Sigmoid colon (tissue), 7 donors: ENCODE results near the gene APPBP2. TPM values are rescaled to one million over a fixed set of nuclear protein-coding genes. Genes with fewer than 3 reads are reported as not detected.
"Not testable (repeated sequence)": the region's sequence is repeated elsewhere in the genome, so short reads cannot be mapped to it uniquely, and the experiment has no call there.

Experiments used
- DNase-seq: peaks from one replicate; pipeline ENCODE4 v3.0.0-alpha.2; 2019
- H3K27ac ChIP-seq, 4 donors: fragments of 200-600 bp; sonication (generic); one replicate each; pipeline ENCODE4 v1.5.1; 2016 to 2019; ENCODE audit warnings: mild to moderate bottlenecking in 1 of 4
- H3K27me3 ChIP-seq, 3 donors: fragments of 200-600 bp; sonication (generic); one replicate each; pipeline ENCODE4 v1.5.1; 2019; ENCODE audit warnings: mild to moderate bottlenecking in 1 of 3
- H3K36me3 ChIP-seq, 4 donors: fragments of 200-600 bp; sonication (generic); one replicate each; pipeline ENCODE4 v1.5.1; 2016 to 2019
- H3K4me1 ChIP-seq, 4 donors: fragments of 200-600 bp; sonication (generic); one replicate each; pipeline ENCODE4 v1.5.1; 2017 to 2019
- H3K4me3 ChIP-seq, 4 donors: fragments of 200-600 bp; sonication (generic); one replicate each; pipeline ENCODE4 v1.5.1; 2017 to 2019; ENCODE audit warnings: mild to moderate bottlenecking in 2 of 4, moderate library complexity in 1 of 4
- H3K9me3 ChIP-seq, 4 donors: fragments of 200-600 bp in 3 of 4; sonication (generic) in 3 of 4; one replicate each; pipeline versions ENCODE4 v1.5.1 to v1.6.1; 2013 to 2019
- EP300 ChIP-seq, 4 donors: sonication (generic); formaldehyde crosslinking; IDR thresholded peaks; one replicate each; pipeline ENCODE4 v1.6.1; 2017; ENCODE audit warnings: antibody characterized with exemption in 4 of 4
- POLR2A ChIP-seq, 2 donors: fragments of 450-650 bp; IDR thresholded peaks; one replicate each; pipeline ENCODE4 v1.6.1; 2016; ENCODE audit warnings: antibody characterized with exemption in 2 of 2, mild to moderate bottlenecking in 2 of 2, moderate library complexity in 2 of 2
- POLR2AphosphoS5 ChIP-seq, 4 donors: sonication (generic); formaldehyde crosslinking; IDR thresholded peaks; one replicate each; pipeline ENCODE4 v1.6.1; 2017; ENCODE audit warnings: antibody characterized with exemption in 4 of 4
- WGBS, 2 donors: extraction: QIAGEN DNeasy Blood & Tissue Kit; methylation state at CpG; one replicate each; pipeline ENCODE4 v1.1.7; 2013; 5-methylcytosine and 5-hydroxymethylcytosine counted together
- intact Hi-C: fragments of 100-400 bp; cut with DNase I; formaldehyde crosslinking; loops from one replicate; pipeline ENCODE4 v1.15.1; 2023
- polyA plus RNA-seq, 3 donors: library from polyadenylated mRNA; stranded (reverse); fragments of 200-250 nt; gene quantifications; one replicate each; pipeline ENCODE4 v1.2.3, GENCODE V29; 2013
- total RNA-seq, 4 donors: library from RNA; depleted of rRNA; stranded (reverse); fragments of >200 nt; gene quantifications; one replicate each; pipeline ENCODE4 v1.1.0, GENCODE V29; 2016
- TF ChIP-seq, protein P1 (sequence below), 4 experiments: fragments of 450-650 bp in 3 of 4; fragments of 200-600 bp in 1 of 4; IDR thresholded peaks; one replicate each; pipeline ENCODE4 v1.5.1; 2016 to 2019; ENCODE audit warnings: antibody characterized with exemption in 4 of 4, mild to moderate bottlenecking in 3 of 4, moderate library complexity in 2 of 4
- donor health status: healthy with polysubstance abuse.
- donor health status: Bipolar disorder and iron deficiency.
- donor health status: healthy.

The APPBP2 gene
- total and polyA plus RNA-seq, 7 donors = 7.9 to 36.0 (median 26.2) TPM

DNA sequence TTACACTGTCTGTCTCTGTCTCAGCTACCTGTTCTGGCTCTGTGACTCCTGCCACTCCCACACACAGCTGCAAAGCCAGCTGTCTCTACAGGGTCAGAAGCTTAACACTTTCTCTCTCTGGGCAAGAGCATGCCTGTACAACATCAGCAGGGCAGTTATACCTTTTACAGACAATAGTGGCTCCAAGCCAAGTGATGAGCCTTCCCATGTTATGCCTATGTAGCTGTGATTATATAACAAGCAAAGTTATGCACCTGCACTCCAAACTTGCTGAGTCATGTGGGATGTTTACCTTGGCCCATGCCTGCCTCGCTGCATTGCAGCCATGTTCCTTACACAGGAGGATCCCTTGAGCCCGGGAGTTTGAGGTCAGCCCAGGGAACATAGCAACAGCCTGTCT lies 31.8 kb upstream of the APPBP2 start:
- Histone ChIP-seq H3K9me3 (peaks cover 0 to 3% (median 0%) of the 10 kb centered on the region in 4 donors), H3K4me1 (no peaks in the 10 kb centered on the region), H3K4me3 (no peak overlapping the region), H3K36me3 (no peaks in the 10 kb centered on the region), H3K27me3 (no peaks in the 10 kb centered on the region), H3K27ac (no peak overlapping the region)
- no peak for DNase-seq
- intact Hi-C loops = no loop called here
- 84 to 88% methylated on average over 2 of the region's 2 CpGs for WGBS, 2 donors
- TF ChIP-seq POLR2A (IDR thresholded peaks at IDR 0.05) (no peak), EP300 (IDR thresholded peaks at IDR 0.05) (no peak), POLR2AphosphoS5 (IDR thresholded peaks at IDR 0.05) (no peak)
- TF ChIP-seq, protein P1, sequence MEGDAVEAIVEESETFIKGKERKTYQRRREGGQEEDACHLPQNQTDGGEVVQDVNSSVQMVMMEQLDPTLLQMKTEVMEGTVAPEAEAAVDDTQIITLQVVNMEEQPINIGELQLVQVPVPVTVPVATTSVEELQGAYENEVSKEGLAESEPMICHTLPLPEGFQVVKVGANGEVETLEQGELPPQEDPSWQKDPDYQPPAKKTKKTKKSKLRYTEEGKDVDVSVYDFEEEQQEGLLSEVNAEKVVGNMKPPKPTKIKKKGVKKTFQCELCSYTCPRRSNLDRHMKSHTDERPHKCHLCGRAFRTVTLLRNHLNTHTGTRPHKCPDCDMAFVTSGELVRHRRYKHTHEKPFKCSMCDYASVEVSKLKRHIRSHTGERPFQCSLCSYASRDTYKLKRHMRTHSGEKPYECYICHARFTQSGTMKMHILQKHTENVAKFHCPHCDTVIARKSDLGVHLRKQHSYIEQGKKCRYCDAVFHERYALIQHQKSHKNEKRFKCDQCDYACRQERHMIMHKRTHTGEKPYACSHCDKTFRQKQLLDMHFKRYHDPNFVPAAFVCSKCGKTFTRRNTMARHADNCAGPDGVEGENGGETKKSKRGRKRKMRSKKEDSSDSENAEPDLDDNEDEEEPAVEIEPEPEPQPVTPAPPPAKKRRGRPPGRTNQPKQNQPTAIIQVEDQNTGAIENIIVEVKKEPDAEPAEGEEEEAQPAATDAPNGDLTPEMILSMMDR (IDR thresholded peaks at IDR 0.05) = no peak

DNA sequence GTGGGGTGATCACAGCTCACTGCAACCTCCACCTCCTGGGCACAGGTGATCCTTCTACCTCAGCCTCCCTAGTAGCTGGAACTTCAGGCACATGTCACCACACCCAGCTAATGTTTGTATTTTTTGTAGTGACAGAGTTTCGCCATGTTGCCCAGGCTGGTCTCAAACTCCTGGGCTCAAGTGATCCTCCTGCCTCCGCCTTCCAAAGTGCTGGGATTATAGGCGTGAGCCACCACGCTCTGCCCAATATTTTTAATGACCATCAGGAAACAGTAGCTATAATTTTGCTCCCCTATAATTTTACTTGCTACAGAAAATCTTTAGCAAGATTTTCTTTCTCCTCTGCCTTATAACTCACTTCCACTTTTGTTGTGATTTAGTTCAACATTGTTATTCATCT lies 29.7 kb upstream of the APPBP2 start:
- TF ChIP-seq, protein P1 (IDR thresholded peaks at IDR 0.05) = no peak
- no peak for TF ChIP-seq POLR2AphosphoS5 (IDR thresholded peaks at IDR 0.05)
- no peak for TF ChIP-seq POLR2A (IDR thresholded peaks at IDR 0.05)
- TF ChIP-seq EP300 (IDR thresholded peaks at IDR 0.05) = no peak
- Histone ChIP-seq H3K4me3 (no peak overlapping the region), H3K36me3 (no peaks in the 10 kb centered on the region), H3K9me3 (peaks cover 0 to 3% (median 0%) of the 10 kb centered on the region in 4 donors), H3K27ac (no peak overlapping the region), H3K27me3 (no peaks in the 10 kb centered on the region), H3K4me1 (no peaks in the 10 kb centered on the region)
- 95% methylated on average over 4 of the region's 4 CpGs for WGBS, 2 donors
- DNase-seq = no peak
- intact Hi-C loops = no loop called here

- DNase-seq = no peak
- Histone ChIP-seq H3K27ac (no peak overlapping the region), H3K4me1 (no peaks in the 10 kb centered on the region), H3K4me3 (no peak overlapping the region), H3K9me3 (peaks cover 0 to 3% (median 0%) of the 10 kb centered on the region in 4 donors), H3K27me3 (no peaks in the 10 kb centered on the region), H3K36me3 (no peaks in the 10 kb centered on the region)
- TF ChIP-seq EP300 (IDR thresholded peaks at IDR 0.05) = no peak
- intact Hi-C loops = no loop called here
- 84 to 85% methylated on average over 2 of the region's 2 CpGs for WGBS, 2 donors
Observed at GRCh38 chr17:60554377-60554788, 28.3 kb upstream of the APPBP2 start.

DNA sequence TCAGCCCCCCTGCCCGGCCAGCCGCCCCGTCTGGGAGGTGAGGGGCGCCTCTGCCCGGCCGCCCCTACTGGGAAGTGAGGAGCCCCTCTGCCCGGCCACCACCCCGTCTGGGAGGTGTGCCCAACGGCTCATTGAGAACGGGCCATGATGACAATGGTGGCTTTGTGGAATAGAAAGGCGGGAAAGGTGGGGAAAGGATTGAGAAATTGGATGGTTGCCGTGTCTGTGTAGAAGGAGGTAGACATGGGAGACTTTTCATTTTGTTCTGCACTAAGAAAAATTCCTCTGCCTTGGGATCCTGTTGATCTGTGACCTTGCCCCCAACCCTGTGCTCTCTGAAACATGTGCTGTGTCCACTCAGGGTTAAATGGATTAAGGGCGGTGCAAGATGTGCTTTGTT lies 26.2 kb upstream of the APPBP2 start:
- H3K4me3 ChIP-seq = not testable (repeated sequence)

GRCh38 chr17:60548990-60549389 lies 22.9 kb upstream of the APPBP2 start:
- Histone ChIP-seq H3K27ac (no peak overlapping the region), H3K36me3 (no peaks in the 10 kb centered on the region), H3K9me3 (peaks cover 0 to 3% (median 0%) of the 10 kb centered on the region in 4 donors), H3K4me1 (no peaks in the 10 kb centered on the region), H3K4me3 (no peak overlapping the region), H3K27me3 (no peaks in the 10 kb centered on the region)
- WGBS, 2 donors = 80 to 87% methylated on average over 3 of the region's 3 CpGs
- intact Hi-C loops = no loop called here
- no peak for DNase-seq
- TF ChIP-seq, protein P1 (IDR thresholded peaks at IDR 0.05) = no peak
- TF ChIP-seq POLR2A (IDR thresholded peaks at IDR 0.05) (no peak), POLR2AphosphoS5 (IDR thresholded peaks at IDR 0.05) (no peak), EP300 (IDR thresholded peaks at IDR 0.05) (no peak)

More for the DNA sequence above, 26.2 kb upstream of the APPBP2 start:
- H3K9me3 ChIP-seq, H3K4me1 ChIP-seq, H3K36me3 ChIP-seq, DNase-seq, H3K27me3 ChIP-seq, H3K27ac ChIP-seq, intact Hi-C loops: not testable (repeated sequence)
- WGBS, 2 donors = 95% methylated on average over 6 to 8 of the region's 13 CpGs

DNA sequence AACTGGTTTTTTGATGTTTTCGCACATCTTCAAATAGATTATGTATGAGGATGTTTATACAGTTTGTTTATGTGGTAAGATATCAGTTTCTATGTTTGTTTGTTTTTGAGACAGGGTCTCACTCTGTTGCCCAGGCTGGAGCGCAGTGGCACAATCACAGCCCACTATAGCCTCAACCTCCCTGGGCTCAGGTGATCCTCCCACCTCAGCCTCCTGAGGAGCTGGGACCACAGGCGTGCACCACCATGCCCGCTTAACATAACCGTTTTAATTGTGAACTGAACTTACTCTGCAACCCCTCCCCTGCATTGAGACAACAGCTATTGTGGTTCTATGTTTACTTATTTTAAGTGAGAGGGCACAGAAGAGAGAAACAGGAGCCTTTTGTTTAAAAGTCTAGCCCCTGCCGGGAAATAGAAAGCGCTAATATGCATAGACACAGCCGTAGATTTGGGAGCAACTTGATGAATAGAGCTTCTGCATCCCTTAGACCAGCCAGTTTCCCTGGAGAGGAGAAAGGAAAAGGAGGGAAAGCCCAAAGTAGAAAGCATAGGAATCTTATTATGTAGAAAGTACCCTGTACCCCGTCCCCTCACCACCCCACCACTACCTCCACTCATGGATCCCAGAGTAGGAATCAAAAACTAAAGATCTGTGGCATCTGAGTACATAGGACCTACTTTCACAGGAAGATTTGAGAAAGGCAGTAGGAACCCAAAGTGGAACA lies 19.6 kb upstream of the APPBP2 start:
- Histone ChIP-seq H3K9me3 (no peaks in the 10 kb centered on the region), H3K27me3 (no peaks in the 10 kb centered on the region), H3K27ac (no peak overlapping the region), H3K36me3 (no peaks in the 10 kb centered on the region), H3K4me3 (no peak overlapping the region), H3K4me1 (no peaks in the 10 kb centered on the region)
- DNase-seq = no peak
- TF ChIP-seq POLR2A (IDR thresholded peaks at IDR 0.05) = no peak
- TF ChIP-seq, protein P1 (IDR thresholded peaks at IDR 0.05) = no peak
- no peak for TF ChIP-seq EP300 (IDR thresholded peaks at IDR 0.05)
- no peak for TF ChIP-seq POLR2AphosphoS5 (IDR thresholded peaks at IDR 0.05)
- WGBS, 2 donors = 92 to 94% methylated on average over 9 of the region's 9 CpGs
- intact Hi-C loops = no loop called here
